Activated CD8-positive, alpha-beta memory T cell treated with anti-CD3 and anti-CD28 coated beads for 48 hours (primary cell): ENCODE data around the gene APCDD1.

Experiments used
- DNase-seq, 3 experiments: peaks; one replicate each; pipeline ENCODE4 v3.0.0-alpha.2; 2020; ENCODE audit warnings: low read depth in 2 of 3, low spot score in 2 of 3

The APCDD1 gene

GRCh38 chr18:10431680-10432079 lies 22.8 kb upstream of the APCDD1 start:
- DNase-seq, result no peak

- DNase-seq, result no peak
Observed at GRCh38 chr18:10432781-10433180, 21.7 kb upstream of the APCDD1 start.

- DNase-seq, result no peak
Observed at GRCh38 chr18:10436160-10436559, 18.3 kb upstream of the APCDD1 start.

- DNase-seq, result no peak
Observed at GRCh38 chr18:10437837-10438236, 16.6 kb upstream of the APCDD1 start.

- no peak for DNase-seq
Observed at GRCh38 chr18:10439898-10440297, 14.5 kb upstream of the APCDD1 start.

- no peak for DNase-seq
Observed at GRCh38 chr18:10440884-10441283, 13.6 kb upstream of the APCDD1 start.

- no peak for DNase-seq
Observed at GRCh38 chr18:10441472-10441871, 13.0 kb upstream of the APCDD1 start.

- DNase-seq, result no peak
Observed at GRCh38 chr18:10442551-10442971, 11.9 kb upstream of the APCDD1 start.

- no peak for DNase-seq
Observed at GRCh38 chr18:10443001-10443400, 11.4 kb upstream of the APCDD1 start.

GRCh38 chr18:10444314-10445006 lies 10.0 kb upstream of the APCDD1 start:
- no peak for DNase-seq

GRCh38 chr18:10449396-10449795 lies 5.0 kb upstream of the APCDD1 start:
- DNase-seq, result no peak

- DNase-seq, result no peak
Observed at GRCh38 chr18:10450986-10451385, 3.4 kb upstream of the APCDD1 start.

GRCh38 chr18:10453261-10453805 lies 1.1 kb upstream of the APCDD1 start:
- DNase-seq, result no peak

GRCh38 chr18:10454681-10455557 lies 484 bp downstream of the APCDD1 start:
- DNase-seq, result no peak

GRCh38 chr18:10455726-10456453 lies 1.5 kb downstream of the APCDD1 start:
- DNase-seq, result no peak

GRCh38 chr18:10456718-10457117 lies 2.3 kb downstream of the APCDD1 start:
- no peak for DNase-seq

- no peak for DNase-seq
Observed at GRCh38 chr18:10457128-10457527, 2.7 kb downstream of the APCDD1 start.

GRCh38 chr18:10457767-10458166 lies 3.3 kb downstream of the APCDD1 start:
- no peak for DNase-seq

- no peak for DNase-seq
Observed at GRCh38 chr18:10458691-10459090, 4.3 kb downstream of the APCDD1 start.

- no peak for DNase-seq
Observed at GRCh38 chr18:10459587-10459986, 5.2 kb downstream of the APCDD1 start.

- no peak for DNase-seq
Observed at GRCh38 chr18:10460414-10461018, 6.1 kb downstream of the APCDD1 start.
